HepG2 (cell line): ENCODE measurements around the gene VPS29. TPM values are rescaled to one million over a fixed set of nuclear protein-coding genes. Genes with fewer than 3 reads are reported as not detected.

ENCODE experiments used
- ATRX ChIP-seq: sonication (generic); formaldehyde crosslinking; IDR thresholded peaks from 2 replicates; pipeline ENCODE4 v1.4.0; 2020; ENCODE audit warnings: missing genetic modification reagents, borderline replicate concordance
- BORCS8-MEF2B ChIP-seq: sonication (generic); formaldehyde crosslinking; IDR thresholded peaks from 2 replicates; pipeline ENCODE4 v1.8.0; 2022; ENCODE audit warnings: mild to moderate bottlenecking, missing genetic modification reagents
- CSRNP1 ChIP-seq: sonication (generic); formaldehyde crosslinking; IDR thresholded peaks from 2 replicates; pipeline ENCODE4 v1.8.1; 2023; ENCODE audit warnings: mild to moderate bottlenecking, missing genetic modification reagents
- DMAP1 ChIP-seq: IDR thresholded peaks from 2 replicates; pipeline ENCODE4 v1.6.1; 2016
- HNF4G ChIP-seq, 2 experiments: sonication (generic) in 1 of 2; formaldehyde crosslinking in 1 of 2; IDR thresholded peaks; 2 replicates each; pipeline versions ENCODE4 v1.4.0 to v1.6.1; 2011 to 2020; ENCODE audit warnings: borderline replicate concordance in 2 of 2, low read depth in 2 of 2, mild to moderate bottlenecking in 2 of 2, low read length in 1 of 2, missing genetic modification reagents in 1 of 2, moderate library complexity in 1 of 2
- MYC ChIP-seq: sonication (generic); formaldehyde crosslinking; IDR thresholded peaks from 2 replicates; pipeline ENCODE4 v1.9.0; 2021; ENCODE audit warnings: missing genetic modification reagents, borderline replicate concordance
- NKX3-1 ChIP-seq: sonication (generic); formaldehyde crosslinking; IDR thresholded peaks from 2 replicates; pipeline ENCODE4 v1.5.0; 2020; ENCODE audit warnings: missing genetic modification reagents
- RFX5 ChIP-seq: IDR thresholded peaks from 2 replicates; pipeline ENCODE4 v1.6.1; 2011; ENCODE audit warnings: low read depth, low read length, improper control_type of control experiment
- TAF1 ChIP-seq: sonication (generic); formaldehyde crosslinking; IDR thresholded peaks from 2 replicates; pipeline ENCODE4 v1.4.0; 2020; ENCODE audit warnings: missing genetic modification reagents
- TARDBP ChIP-seq: sonication (generic); formaldehyde crosslinking; IDR thresholded peaks from 2 replicates; pipeline ENCODE4 v1.8.0; 2022; ENCODE audit warnings: mild to moderate bottlenecking, missing genetic modification reagents
- ZFP36 ChIP-seq: fragments of 150-350 bp; IDR thresholded peaks from 2 replicates; pipeline ENCODE4 v1.6.1; 2018; ENCODE audit warnings: borderline replicate concordance, low read length, low read depth; ENCODE audit not compliant: partially characterized antibody
- ZIK1 ChIP-seq: sonication (generic); formaldehyde crosslinking; IDR thresholded peaks from 2 replicates; pipeline ENCODE4 v1.5.0; 2020; ENCODE audit warnings: mild to moderate bottlenecking, low read depth, missing genetic modification reagents, borderline replicate concordance
- ZNF205 ChIP-seq: IDR thresholded peaks from 2 replicates; pipeline ENCODE4 v1.6.1; 2018; ENCODE audit warnings: missing biosample characterization, missing genetic modification reagents
- ZNF496 ChIP-seq: sonication (generic); formaldehyde crosslinking; IDR thresholded peaks from 2 replicates; pipeline ENCODE4 v1.8.1; 2023; ENCODE audit warnings: mild to moderate bottlenecking, moderate library complexity, missing genetic modification reagents; ENCODE audit not compliant: insufficient replicate concordance
- ZNF639 ChIP-seq: conservative IDR thresholded peaks from 2 replicates; pipeline ENCODE4 v1.6.1; 2018; ENCODE audit warnings: missing genetic modification reagents
- ZNF749 ChIP-seq: sonication (generic); formaldehyde crosslinking; IDR thresholded peaks from 2 replicates; pipeline ENCODE4 v1.8.0; 2022; ENCODE audit warnings: mild to moderate bottlenecking, missing genetic modification reagents, moderate library complexity, borderline replicate concordance
- polyA plus RNA-seq, 8 experiments: library from polyadenylated mRNA; depleted of rRNA in 3 of 8; stranded (reverse) in 7 of 8; unstranded in 1 of 8; fragments of >200 nt; fragmentation: Illumina TruSeq in 4 of 8; extraction: Trizol in 4 of 8; gene quantifications; 2 replicates each; pipeline versions ENCODE4 v1.2.1 to v1.2.3, GENCODE V29; 2011 to 2016; ENCODE audit warnings: low read depth in 4 of 8, missing spikeins in 1 of 8, mixed read lengths in 1 of 8; ENCODE audit not compliant: insufficient read depth in 1 of 8
- total RNA-seq, 5 experiments: library from RNA; depleted of rRNA; stranded (reverse); fragments of >200 nt; fragmentation: Illumina TruSeq; extraction: Trizol; gene quantifications; 2 replicates each; pipeline ENCODE4 v1.2.3, GENCODE V29; 2016; ENCODE audit warnings: low read depth in 1 of 5
- TF ChIP-seq, protein P1 (sequence below): sonication (generic); formaldehyde crosslinking; IDR thresholded peaks from 2 replicates; pipeline ENCODE4 v1.4.0; 2020; ENCODE audit warnings: missing genetic modification reagents
- TF ChIP-seq, protein P2 (sequence below): sonication (generic); formaldehyde crosslinking; IDR thresholded peaks from 2 replicates; pipeline ENCODE4 v1.5.0; 2020; ENCODE audit warnings: mild to moderate bottlenecking, missing genetic modification reagents, moderate library complexity

The VPS29 gene
- total and polyA plus RNA-seq, 2 of the 13 experiments (the other 11 are each of a cell fraction or from before 2014, with no cell fraction given), result 107 to 114 TPM

GRCh38 chr12:110468214-110469048 lies 33.5 kb downstream of the VPS29 start, which contains the start of the genes FAM216A and GPN3 (continued):
- TF ChIP-seq ZNF496 (CRISPR knock-in tag) (no peak), DMAP1 (peak; percentile 86), TARDBP (CRISPR knock-in tag) (peak; percentile 71; the same call in 1 of the 2 replicates), MYC (CRISPR knock-in tag) (peak; percentile 97), BORCS8-MEF2B (CRISPR knock-in tag) (peak; percentile 91), TAF1 (peak; percentile 75), ZNF749 (CRISPR knock-in tag) (peak; percentile 61), ZNF205 (CRISPR knock-in tag) (no peak), NKX3-1 (peak; percentile 57; the same call in 1 of the 2 replicates), CSRNP1 (CRISPR knock-in tag) (peak; percentile 88), ATRX (no peak), ZFP36 (no peak), ZIK1 (CRISPR knock-in tag) (peak; percentile 47; the same call in 1 of the 2 replicates), RFX5 (0 out of 2 replicates have a peak, but pooled peaks have one; percentile 9), HNF4G (IDR thresholded peaks at IDR 0.05; ENCODE audit: borderline replicate concordance, low read depth, low read length) (peak; percentile 64; the same call in 1 of the 2 replicates), HNF4G (CRISPR knock-in tag; IDR thresholded peaks at IDR 0.05; ENCODE audit: borderline replicate concordance, low read depth) (no peak), ZNF639 (peak; percentile 72; the same call in 1 of the 2 replicates)
- TF ChIP-seq, protein P1, sequence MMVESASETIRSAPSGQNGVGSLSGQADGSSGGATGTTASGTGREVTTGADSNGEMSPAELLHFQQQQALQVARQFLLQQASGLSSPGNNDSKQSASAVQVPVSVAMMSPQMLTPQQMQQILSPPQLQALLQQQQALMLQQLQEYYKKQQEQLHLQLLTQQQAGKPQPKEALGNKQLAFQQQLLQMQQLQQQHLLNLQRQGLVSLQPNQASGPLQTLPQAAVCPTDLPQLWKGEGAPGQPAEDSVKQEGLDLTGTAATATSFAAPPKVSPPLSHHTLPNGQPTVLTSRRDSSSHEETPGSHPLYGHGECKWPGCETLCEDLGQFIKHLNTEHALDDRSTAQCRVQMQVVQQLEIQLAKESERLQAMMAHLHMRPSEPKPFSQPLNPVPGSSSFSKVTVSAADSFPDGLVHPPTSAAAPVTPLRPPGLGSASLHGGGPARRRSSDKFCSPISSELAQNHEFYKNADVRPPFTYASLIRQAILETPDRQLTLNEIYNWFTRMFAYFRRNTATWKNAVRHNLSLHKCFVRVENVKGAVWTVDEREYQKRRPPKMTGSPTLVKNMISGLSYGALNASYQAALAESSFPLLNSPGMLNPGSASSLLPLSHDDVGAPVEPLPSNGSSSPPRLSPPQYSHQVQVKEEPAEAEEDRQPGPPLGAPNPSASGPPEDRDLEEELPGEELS, result peak; percentile 50
- TF ChIP-seq, protein P2, sequence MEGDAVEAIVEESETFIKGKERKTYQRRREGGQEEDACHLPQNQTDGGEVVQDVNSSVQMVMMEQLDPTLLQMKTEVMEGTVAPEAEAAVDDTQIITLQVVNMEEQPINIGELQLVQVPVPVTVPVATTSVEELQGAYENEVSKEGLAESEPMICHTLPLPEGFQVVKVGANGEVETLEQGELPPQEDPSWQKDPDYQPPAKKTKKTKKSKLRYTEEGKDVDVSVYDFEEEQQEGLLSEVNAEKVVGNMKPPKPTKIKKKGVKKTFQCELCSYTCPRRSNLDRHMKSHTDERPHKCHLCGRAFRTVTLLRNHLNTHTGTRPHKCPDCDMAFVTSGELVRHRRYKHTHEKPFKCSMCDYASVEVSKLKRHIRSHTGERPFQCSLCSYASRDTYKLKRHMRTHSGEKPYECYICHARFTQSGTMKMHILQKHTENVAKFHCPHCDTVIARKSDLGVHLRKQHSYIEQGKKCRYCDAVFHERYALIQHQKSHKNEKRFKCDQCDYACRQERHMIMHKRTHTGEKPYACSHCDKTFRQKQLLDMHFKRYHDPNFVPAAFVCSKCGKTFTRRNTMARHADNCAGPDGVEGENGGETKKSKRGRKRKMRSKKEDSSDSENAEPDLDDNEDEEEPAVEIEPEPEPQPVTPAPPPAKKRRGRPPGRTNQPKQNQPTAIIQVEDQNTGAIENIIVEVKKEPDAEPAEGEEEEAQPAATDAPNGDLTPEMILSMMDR, result 0 out of 2 replicates have a peak, but pooled peaks have one; percentile 1
